ENCODE measurements around the gene MAMLD1. TPM values are rescaled to one million over a fixed set of nuclear protein-coding genes. Genes with fewer than 3 reads are reported as not detected.

The MAMLD1 gene
- total and polyA plus RNA-seq, 2 of the 8 experiments (the other 6 are each of a cell fraction or from before 2014, with no cell fraction given), result 0.09 to 0.26 TPM

GRCh38 chrX:150514462-150514861, 151.3 kb downstream of the MAMLD1 start:
- WGBS, 2 experiments (ENCODE audit: extremely low coverage in 1 of 2, insufficient coverage in 1 of 2, insufficient read length in 1 of 2, insufficient replicate concordance in 2 of 2, low coverage in 1 of 2, low lambda C conversion rate in 2 of 2, missing lambda C conversion rate in 1 of 2), result no CpG with 5 or more reads among the region's 4 CpGs
- H3K79me2 ChIP-seq (ENCODE audit: control insufficient read depth in 1 of 2, insufficient read depth in 2 of 2, low read length in 2 of 2), result no peaks in the 10 kb centered on the region
- no peak overlapping the region for H3K4me3 ChIP-seq (ENCODE audit: extremely low read depth in 1 of 4, insufficient read depth in 2 of 4, low read depth in 3 of 4, low read length in 4 of 4)
- H2AK5ac ChIP-seq (ENCODE audit: low read depth, low read length), result no peak overlapping the region
- TF ChIP-seq E2F6 (IDR thresholded peaks at IDR 0.05) (no peak), GABPA (IDR thresholded peaks at IDR 0.05; ENCODE audit: borderline replicate concordance, insufficient read depth, low read length) (no peak), TAF1 (IDR thresholded peaks at IDR 0.05; ENCODE audit: low read depth, low read length) (no peak), NRF1 (IDR thresholded peaks at IDR 0.05; ENCODE audit: low read depth, low read length) (no peak), SIRT6 (IDR thresholded peaks at IDR 0.05; ENCODE audit: low read length) (no peak), YY1 (IDR thresholded peaks at IDR 0.05; ENCODE audit: low read depth, low read length) (no peak), HDAC6 (IDR thresholded peaks at IDR 0.05; ENCODE audit: low read depth, low read length) (no peak), SIN3A (conservative IDR thresholded peaks at IDR 0.05 in 1 of 2, IDR thresholded peaks at IDR 0.05 in 1 of 2; ENCODE audit: low read depth in 1 of 2, low read length in 2 of 2) (no peak), POLR2AphosphoS5 (IDR thresholded peaks at IDR 0.05; ENCODE audit: low read depth, low read length) (no peak), SP2 (IDR thresholded peaks at IDR 0.05; ENCODE audit: low read length) (no peak), BCL11A (IDR thresholded peaks at IDR 0.05; ENCODE audit: low read depth in 2 of 2, low read length in 2 of 2) (no peak), ATF3 (IDR thresholded peaks at IDR 0.05; ENCODE audit: insufficient read depth, low read depth, low read length) (no peak)
- CTCF ChIA-PET (ENCODE audit: partially characterized antibody), result interaction anchor here (0.6 to 3.5 kb wide), 6 partner anchors 12 to 119 kb away, joined by 3 to 14 read pairs (median 4); no protein-coding TSS in a partner anchor
- no peak overlapping the region for H4K5ac ChIP-seq (ENCODE audit: insufficient read length, low read depth, low read length)
- POLR2A ChIA-PET (ENCODE audit: partially characterized antibody), result no interaction called here
- no peak overlapping the region for H3K4me2 ChIP-seq (ENCODE audit: insufficient read depth in 1 of 2, low read depth in 2 of 2, low read length in 2 of 2)
- no peak for FAIRE-seq
- no peak overlapping the region for H3K14ac ChIP-seq (ENCODE audit: insufficient read length)
- no peak overlapping the region for H4K91ac ChIP-seq (replicated peaks; ENCODE audit: insufficient read length, low read length)
- H2BK5ac ChIP-seq (ENCODE audit: low read depth, low read length), result no peak overlapping the region
- no peaks in the 10 kb centered on the region for H3K79me1 ChIP-seq (ENCODE audit: low read depth, low read length)
- H3K9me3 ChIP-seq (ENCODE audit: insufficient read depth in 2 of 2, low read depth in 1 of 2, low read length in 1 of 2), result no peaks in the 10 kb centered on the region
- peaks cover 0 to under 1% (median 0%) of the 10 kb centered on the region in 4 experiments; a peak in 1 of 7 replicates for H3K4me1 ChIP-seq (replicated peaks in 1 of 4; ENCODE audit: control insufficient read depth in 3 of 4, insufficient read depth in 4 of 4, low read length in 3 of 4)
- no peak overlapping the region for H3K56ac ChIP-seq (replicated peaks; ENCODE audit: insufficient read length, low read depth, low read length)
- H2BK20ac ChIP-seq (ENCODE audit: low read length), result no peak overlapping the region
- H3K23me2 ChIP-seq (ENCODE audit: low read depth, low read length), result no peaks in the 10 kb centered on the region
- no peaks in the 10 kb centered on the region for H3K36me3 ChIP-seq (ENCODE audit: control insufficient read depth in 2 of 4, insufficient read depth in 4 of 4, low read length in 3 of 4)
- no peak overlapping the region for H4K8ac ChIP-seq (ENCODE audit: extremely low read depth, insufficient read depth, low read length)
- no peak overlapping the region for H3K4ac ChIP-seq (replicated peaks; ENCODE audit: insufficient read length, low read depth, low read length)
- DNase-seq (ENCODE audit: low read depth in 1 of 2, low spot score in 2 of 2), result no peak
- no peak overlapping the region for H2BK12ac ChIP-seq (ENCODE audit: low read depth, low read length)
- H4K20me1 ChIP-seq (replicated peaks in 1 of 2; ENCODE audit: control insufficient read depth in 1 of 2, insufficient read depth in 2 of 2, low read length in 2 of 2), result no peaks in the 10 kb centered on the region
- H3K18ac ChIP-seq (ENCODE audit: extremely low read depth, low read length), result no peak overlapping the region
- H2AFZ ChIP-seq (ENCODE audit: low read length), result no peak overlapping the region
- no peak overlapping the region for H2BK15ac ChIP-seq (ENCODE audit: low read length)
- H3K27ac ChIP-seq (ENCODE audit: low read depth, low read length), result no peak overlapping the region
- no peak overlapping the region for H3K23ac ChIP-seq (ENCODE audit: insufficient read length)
- no peak overlapping the region for H3K9ac ChIP-seq (replicated peaks in 1 of 4; ENCODE audit: extremely low read depth in 1 of 4, low read depth in 3 of 4, low read length in 3 of 4)
- no peaks in the 10 kb centered on the region for H3K27me3 ChIP-seq (replicated peaks in 1 of 4; ENCODE audit: control insufficient read depth in 3 of 4, extremely low read depth in 1 of 4, insufficient read depth in 3 of 4, low read length in 3 of 4)
- no peak overlapping the region for H2BK120ac ChIP-seq (replicated peaks; ENCODE audit: low read depth, low read length)
